ENCODE results near the gene TIGAR. TPM values are rescaled to one million over a fixed set of nuclear protein-coding genes. Genes with fewer than 3 reads are reported as not detected.

TIGAR gene
- total RNA-seq, 2 donors from 2014 or later, result 1.9 to 6.6 TPM

GRCh38 chr12:4286771-4287317 lies 34.2 kb upstream of the TIGAR start:
- Histone ChIP-seq H3K4me1 (replicated peaks) (no peaks in the 10 kb centered on the region), H3K27ac (peak overlapping the region in 1 of 2 donors; percentile 3), H3K4me3 (no peak overlapping the region), H3K27me3 (replicated peaks; ENCODE audit: insufficient read depth) (peaks cover 2% of the 10 kb centered on the region), H3K36me3 (no peaks in the 10 kb centered on the region), H3K9me3 (no peaks in the 10 kb centered on the region)
- DNase-seq (ENCODE audit: low spot score), result no peak
- 58% methylated on average over 14 of the region's 14 CpGs for WGBS
- TF ChIP-seq POLR2A (IDR thresholded peaks at IDR 0.05), result no peak
- TF ChIP-seq CTCF (IDR thresholded peaks at IDR 0.05), result no peak
- TF ChIP-seq POLR2AphosphoS5 (IDR thresholded peaks at IDR 0.05), result no peak
- intact Hi-C loops (cut with DNase I), result no loop called here

DNA sequence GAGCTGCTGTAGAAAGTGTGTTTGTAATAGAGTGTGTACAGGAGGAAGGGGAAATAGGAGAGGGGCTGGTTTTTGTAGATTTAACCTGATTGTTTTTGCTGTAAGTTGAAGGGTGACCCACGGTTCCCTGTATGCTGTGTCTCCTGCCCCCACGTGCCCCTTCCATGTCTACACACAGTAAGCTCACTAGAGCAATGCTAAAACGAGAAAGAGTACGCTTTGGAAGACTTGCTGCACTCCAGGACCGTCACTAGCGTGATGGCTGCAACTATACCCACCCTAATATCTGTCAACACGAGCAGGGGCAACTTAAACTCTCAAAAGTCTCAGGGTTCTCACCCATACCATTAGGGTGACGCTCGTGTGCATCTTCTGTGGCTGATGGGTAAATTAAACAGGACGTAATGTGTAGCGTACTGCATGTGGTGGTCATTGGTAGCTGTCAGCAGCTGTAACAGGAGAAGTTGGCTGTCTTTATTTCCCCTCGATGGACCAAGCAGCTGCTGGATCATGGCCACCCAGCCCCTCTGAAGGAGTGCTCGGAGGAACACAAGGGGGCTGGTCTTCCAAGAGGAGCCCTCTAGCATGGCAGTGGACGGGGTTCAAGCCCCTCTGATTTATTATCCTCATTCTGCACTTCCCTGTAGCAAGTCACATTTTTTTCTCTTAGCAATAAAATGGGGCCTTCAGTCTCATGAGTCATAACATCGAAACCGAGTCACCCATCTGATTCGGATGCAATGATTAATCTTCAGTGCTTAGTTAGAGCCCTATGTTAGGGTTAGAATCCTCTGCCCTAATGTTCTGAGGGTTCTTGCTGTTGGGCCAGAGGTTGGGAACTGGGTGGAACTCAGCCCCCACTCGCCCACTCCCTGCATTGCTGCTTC lies 33.4 kb upstream of the TIGAR start:
- intact Hi-C loops (cut with DNase I), result no loop called here
- peak overlapping the region in 1 of 2 donors; percentile 3 for H3K27ac ChIP-seq

DNA sequence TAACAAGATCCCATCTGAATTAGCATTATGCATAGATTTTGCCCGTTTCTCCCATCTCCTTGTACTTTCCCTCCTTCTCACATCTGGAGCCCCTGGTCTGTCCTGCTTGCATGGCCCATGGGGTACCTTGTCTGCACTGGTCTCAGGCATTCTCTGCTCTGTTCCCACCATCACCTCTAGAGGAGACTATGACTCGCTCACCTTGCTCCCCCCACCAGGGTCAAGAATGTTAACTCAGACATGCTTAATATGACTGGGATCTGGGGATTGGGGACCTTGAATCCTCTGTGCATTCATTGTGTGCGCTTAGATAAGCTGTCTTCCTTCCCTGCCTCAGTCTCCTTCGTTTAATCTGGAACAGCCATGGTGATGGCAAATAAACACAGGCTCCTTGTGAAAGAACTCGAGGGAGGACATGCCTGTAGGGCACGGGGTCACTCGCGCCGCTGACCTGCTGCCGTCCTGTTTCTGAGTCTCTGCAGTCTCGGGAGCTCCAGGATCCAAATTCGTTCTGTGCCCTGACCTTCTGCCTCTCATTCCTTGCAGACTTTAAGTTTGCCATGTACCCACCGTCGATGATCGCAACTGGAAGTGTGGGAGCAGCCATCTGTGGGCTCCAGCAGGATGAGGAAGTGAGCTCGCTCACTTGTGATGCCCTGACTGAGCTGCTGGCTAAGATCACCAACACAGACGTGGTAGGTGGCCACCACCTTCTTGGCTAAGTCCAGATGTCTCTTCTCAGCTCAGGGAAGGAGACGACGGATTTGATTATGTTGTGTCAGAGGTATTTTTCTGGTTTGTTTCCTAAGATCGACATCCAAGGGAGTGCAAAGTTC lies 32.5 kb upstream of the TIGAR start:
- no peaks in the 10 kb centered on the region for H3K9me3 ChIP-seq
- intact Hi-C loops (cut with DNase I), result no loop called here
- H3K4me1 ChIP-seq (replicated peaks), result no peaks in the 10 kb centered on the region
- DNase-seq (ENCODE audit: low spot score), result no peak
- WGBS, result 77% methylated on average over 20 of the region's 20 CpGs
- H3K36me3 ChIP-seq, result no peaks in the 10 kb centered on the region
- H3K27ac ChIP-seq, result peak overlapping the region in 1 of 2 donors; percentile 43
- H3K4me3 ChIP-seq, result no peak overlapping the region
- TF ChIP-seq POLR2A (IDR thresholded peaks at IDR 0.05) (no peak), POLR2AphosphoS5 (IDR thresholded peaks at IDR 0.05) (no peak), CTCF (IDR thresholded peaks at IDR 0.05) (no peak)
- peaks cover 2% of the 10 kb centered on the region for H3K27me3 ChIP-seq (replicated peaks; ENCODE audit: insufficient read depth)

More for the DNA sequence above, 33.4 kb upstream of the TIGAR start:
- H3K27me3 ChIP-seq (replicated peaks; ENCODE audit: insufficient read depth), result peaks cover 2% of the 10 kb centered on the region
- no peaks in the 10 kb centered on the region for H3K4me1 ChIP-seq (replicated peaks)
- H3K9me3 ChIP-seq, result no peaks in the 10 kb centered on the region
- 62% methylated on average over 18 of the region's 18 CpGs for WGBS
- TF ChIP-seq POLR2AphosphoS5 (IDR thresholded peaks at IDR 0.05), result no peak
- no peak for TF ChIP-seq CTCF (IDR thresholded peaks at IDR 0.05)
- TF ChIP-seq POLR2A (IDR thresholded peaks at IDR 0.05), result no peak
- DNase-seq (ENCODE audit: low spot score), result no peak
- H3K36me3 ChIP-seq, result no peaks in the 10 kb centered on the region
- H3K4me3 ChIP-seq, result no peak overlapping the region

DNA sequence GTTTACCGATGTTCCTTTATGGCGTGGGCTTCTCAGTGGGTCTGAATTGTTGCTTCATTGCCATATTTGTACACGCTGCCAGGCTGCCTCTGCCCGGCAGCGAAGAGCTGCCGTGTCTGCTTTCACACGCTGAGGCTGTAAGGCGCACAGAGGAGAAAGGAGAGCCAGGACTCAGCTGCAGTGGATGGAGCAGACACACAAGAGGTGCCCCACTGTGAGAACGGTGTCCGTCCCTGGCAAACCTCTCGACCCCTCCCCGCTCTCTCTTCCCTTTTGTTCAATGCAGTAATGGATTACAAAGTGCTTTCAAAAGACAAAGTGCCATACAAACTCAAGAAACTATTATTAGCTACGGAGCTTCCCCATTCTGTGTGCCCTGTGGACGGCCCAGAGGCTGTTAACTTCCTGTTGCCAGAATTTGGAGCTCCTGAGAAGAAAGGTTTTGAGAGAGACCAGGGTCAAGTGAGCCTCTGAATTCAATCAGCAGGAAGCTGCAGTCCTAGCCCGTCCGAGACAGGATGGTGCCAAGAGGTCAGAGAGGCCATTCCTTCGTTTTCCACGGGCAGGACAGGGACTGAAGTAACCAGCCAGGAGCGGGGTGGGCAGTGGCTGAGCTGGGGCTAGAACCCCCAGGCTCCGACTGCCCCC lies 31.7 kb upstream of the TIGAR start:
- H3K4me1 ChIP-seq (replicated peaks), result no peaks in the 10 kb centered on the region
- intact Hi-C loops (cut with DNase I), result no loop called here
- no peaks in the 10 kb centered on the region for H3K36me3 ChIP-seq
- TF ChIP-seq POLR2A (IDR thresholded peaks at IDR 0.05) (no peak), POLR2AphosphoS5 (IDR thresholded peaks at IDR 0.05) (no peak), CTCF (IDR thresholded peaks at IDR 0.05) (no peak)
- no peak overlapping the region for H3K4me3 ChIP-seq
- no peaks in the 10 kb centered on the region for H3K9me3 ChIP-seq
- WGBS, result 51% methylated on average over 20 of the region's 20 CpGs
- H3K27me3 ChIP-seq (replicated peaks; ENCODE audit: insufficient read depth), result peaks cover 2% of the 10 kb centered on the region
- no peak for DNase-seq (ENCODE audit: low spot score)
- H3K27ac ChIP-seq, result peak overlapping the region in 1 of 2 donors; percentile 43
